ENCODE results near the gene NDUFV2.

NDUFV2 gene

DNA sequence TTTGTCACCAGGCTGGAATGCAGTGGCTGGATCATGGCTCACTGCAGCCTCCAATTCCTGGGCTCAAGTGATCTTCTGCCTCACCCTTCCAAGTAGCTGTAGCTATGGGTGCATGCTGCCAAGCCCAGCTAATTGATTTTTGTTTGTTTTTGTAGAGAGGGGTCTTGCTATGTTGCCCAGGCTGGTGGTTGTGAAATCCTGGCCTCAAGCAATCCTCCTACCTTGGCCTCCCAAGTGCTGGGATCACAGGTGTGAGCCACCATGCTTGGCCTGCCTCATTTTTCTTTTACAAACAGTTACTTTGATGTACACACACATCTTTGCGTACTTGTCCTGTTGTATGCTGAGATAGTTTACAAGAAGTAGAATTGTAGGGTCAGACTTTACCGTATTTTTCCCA, 21.0 kb downstream of the NDUFV2 start:
- no peak for DNase-seq (ENCODE audit: low read depth)
- H3K4me3 ChIP-seq (ENCODE audit: control insufficient read depth, low read depth, low read length): no peak overlapping the region
- no peak for TF ChIP-seq CTCF (IDR thresholded peaks at IDR 0.05; ENCODE audit: control insufficient read depth, insufficient read depth, low read depth, low read length, missing control alignments)

GRCh38 chr18:9124824-9125223, 22.3 kb downstream of the NDUFV2 start:
- no peak for DNase-seq (ENCODE audit: low read depth)
- no peak for TF ChIP-seq CTCF (IDR thresholded peaks at IDR 0.05; ENCODE audit: control insufficient read depth, insufficient read depth, low read depth, low read length, missing control alignments)

GRCh38 chr18:9126337-9126736, 23.8 kb downstream of the NDUFV2 start:
- no peak overlapping the region for H3K4me3 ChIP-seq (ENCODE audit: control insufficient read depth, low read depth, low read length)
- DNase-seq (ENCODE audit: low read depth): no peak
- TF ChIP-seq CTCF (IDR thresholded peaks at IDR 0.05; ENCODE audit: control insufficient read depth, insufficient read depth, low read depth, low read length, missing control alignments): no peak

More at GRCh38 chr18:9124824-9125223, 22.3 kb downstream of the NDUFV2 start:
- H3K4me3 ChIP-seq (ENCODE audit: control insufficient read depth, low read depth, low read length): no peak overlapping the region

DNA sequence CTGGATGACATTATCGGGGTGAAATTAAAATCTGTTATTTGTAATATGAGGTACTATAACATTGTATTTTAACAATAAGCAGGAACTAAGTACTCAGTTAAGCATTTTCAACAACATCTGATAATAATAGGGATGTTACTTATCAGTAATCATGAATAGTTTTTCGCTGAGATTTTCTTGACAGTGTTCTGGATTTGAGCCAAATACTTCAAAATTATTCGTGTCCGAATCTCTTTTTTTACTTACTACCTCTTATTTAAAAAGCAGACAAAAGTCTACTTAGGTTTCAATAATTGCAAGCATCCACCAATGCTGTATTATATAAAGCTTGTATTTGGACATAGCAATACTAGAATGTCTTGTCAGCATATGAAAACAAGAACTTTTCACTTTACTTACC, 27.7 kb downstream of the NDUFV2 start:
- no peak overlapping the region for H3K4me3 ChIP-seq (ENCODE audit: control insufficient read depth, low read depth, low read length)
- no peak for DNase-seq (ENCODE audit: low read depth)
- no peak for TF ChIP-seq CTCF (IDR thresholded peaks at IDR 0.05; ENCODE audit: control insufficient read depth, insufficient read depth, low read depth, low read length, missing control alignments)

DNA sequence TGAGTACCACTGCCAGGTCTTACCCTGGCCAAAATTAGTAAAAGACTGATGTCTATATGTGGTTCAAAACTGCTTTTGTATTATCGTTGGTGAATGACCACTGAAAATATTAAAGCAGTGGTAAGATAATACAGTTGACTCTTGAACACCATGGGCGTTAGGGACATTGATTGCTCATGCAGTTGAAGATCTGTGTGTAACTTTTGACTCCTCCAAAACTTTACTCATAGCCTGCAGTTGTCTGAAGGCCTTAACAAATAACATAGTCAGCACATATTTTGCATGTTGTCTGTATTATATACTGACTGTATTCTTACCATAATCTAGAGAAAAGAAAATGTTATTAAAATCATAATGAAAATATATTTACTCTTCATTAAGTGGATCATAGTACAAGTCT, 28.3 kb downstream of the NDUFV2 start:
- TF ChIP-seq CTCF (IDR thresholded peaks at IDR 0.05; ENCODE audit: control insufficient read depth, insufficient read depth, low read depth, low read length, missing control alignments): no peak
- no peak overlapping the region for H3K4me3 ChIP-seq (ENCODE audit: control insufficient read depth, low read depth, low read length)
- DNase-seq (ENCODE audit: low read depth): no peak

DNA sequence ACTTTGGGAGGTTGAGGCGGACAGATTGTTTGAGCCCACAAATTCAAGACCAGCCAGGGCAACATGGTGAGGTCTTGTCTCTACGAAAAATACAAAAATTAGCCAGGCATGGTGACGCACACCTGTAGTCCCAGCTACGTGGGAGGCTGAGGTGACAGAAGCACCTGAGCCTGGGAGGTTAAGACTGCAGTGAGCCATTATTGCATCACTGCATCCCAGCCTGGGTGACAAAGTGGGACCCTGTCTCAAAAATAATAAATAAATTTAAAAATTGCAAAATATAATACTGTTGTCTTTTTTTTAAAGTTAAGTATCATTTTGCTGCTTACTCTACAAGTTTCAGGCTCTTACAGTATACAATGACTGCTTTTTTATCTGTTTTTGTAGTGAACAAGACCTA, 30.1 kb downstream of the NDUFV2 start:
- no peak overlapping the region for H3K4me3 ChIP-seq (ENCODE audit: control insufficient read depth, low read depth, low read length)
- DNase-seq (ENCODE audit: low read depth): no peak
- no peak for TF ChIP-seq CTCF (IDR thresholded peaks at IDR 0.05; ENCODE audit: control insufficient read depth, insufficient read depth, low read depth, low read length, missing control alignments)

GRCh38 chr18:9133225-9133624, 30.7 kb downstream of the NDUFV2 start:
- TF ChIP-seq CTCF (IDR thresholded peaks at IDR 0.05; ENCODE audit: control insufficient read depth, insufficient read depth, low read depth, low read length, missing control alignments): no peak
- H3K4me3 ChIP-seq (ENCODE audit: control insufficient read depth, low read depth, low read length): no peak overlapping the region
- no peak for DNase-seq (ENCODE audit: low read depth)

Measured in AG09309 (cell line).